ENCODE data around the gene TLR5. TPM values are rescaled to one million over a fixed set of nuclear protein-coding genes. Genes with fewer than 3 reads are reported as not detected.
A peak's percentile ranks its signal among the peaks of the same experiment; 100 is the strongest.

Gene TLR5
- total RNA-seq, 4 donors from 2014 or later: 2.8 to 8.3 (median 6.1) TPM

DNA sequence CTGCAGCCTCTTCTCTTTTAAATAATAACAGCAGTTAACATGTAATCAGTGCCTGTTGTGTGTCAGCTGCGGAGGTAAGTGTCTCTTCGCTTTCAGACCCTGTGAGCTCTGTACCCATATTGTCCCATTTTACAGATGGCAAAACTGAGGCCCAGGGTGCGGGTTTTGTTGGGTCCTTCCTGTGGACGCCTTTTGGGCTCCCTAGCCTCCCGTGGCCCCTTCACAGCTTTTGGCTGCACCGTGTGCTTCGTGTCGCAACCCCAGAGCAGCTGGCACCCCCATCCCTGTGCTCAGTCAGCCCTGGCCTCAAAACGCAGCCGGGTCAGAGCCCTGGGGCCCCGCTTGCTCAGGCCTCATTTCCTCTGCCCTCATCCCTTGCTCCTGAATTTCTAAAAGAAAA lies 53.8 kb downstream of the TLR5 start:
- DNase-seq (ENCODE audit: extremely low spot score): no peak
- Histone ChIP-seq H3K4me3 (no peak overlapping the region), H3K9me3 (no peaks in the 10 kb centered on the region), H3K36me3 (no peaks in the 10 kb centered on the region), H3K27ac (replicated peaks in 1 of 4) (peak overlapping the region in 1 of 4 donors; percentile 46), H3K4me1 (peaks cover 4 to 60% (median 55%) of the 10 kb centered on the region in 4 donors), H3K27me3 (no peaks in the 10 kb centered on the region)
- TF ChIP-seq EP300 (IDR thresholded peaks at IDR 0.05) (no peak), POLR2AphosphoS5 (IDR thresholded peaks at IDR 0.05) (no peak), POLR2A (IDR thresholded peaks at IDR 0.05; ENCODE audit: low read depth) (no peak)
- TF ChIP-seq, protein P1, sequence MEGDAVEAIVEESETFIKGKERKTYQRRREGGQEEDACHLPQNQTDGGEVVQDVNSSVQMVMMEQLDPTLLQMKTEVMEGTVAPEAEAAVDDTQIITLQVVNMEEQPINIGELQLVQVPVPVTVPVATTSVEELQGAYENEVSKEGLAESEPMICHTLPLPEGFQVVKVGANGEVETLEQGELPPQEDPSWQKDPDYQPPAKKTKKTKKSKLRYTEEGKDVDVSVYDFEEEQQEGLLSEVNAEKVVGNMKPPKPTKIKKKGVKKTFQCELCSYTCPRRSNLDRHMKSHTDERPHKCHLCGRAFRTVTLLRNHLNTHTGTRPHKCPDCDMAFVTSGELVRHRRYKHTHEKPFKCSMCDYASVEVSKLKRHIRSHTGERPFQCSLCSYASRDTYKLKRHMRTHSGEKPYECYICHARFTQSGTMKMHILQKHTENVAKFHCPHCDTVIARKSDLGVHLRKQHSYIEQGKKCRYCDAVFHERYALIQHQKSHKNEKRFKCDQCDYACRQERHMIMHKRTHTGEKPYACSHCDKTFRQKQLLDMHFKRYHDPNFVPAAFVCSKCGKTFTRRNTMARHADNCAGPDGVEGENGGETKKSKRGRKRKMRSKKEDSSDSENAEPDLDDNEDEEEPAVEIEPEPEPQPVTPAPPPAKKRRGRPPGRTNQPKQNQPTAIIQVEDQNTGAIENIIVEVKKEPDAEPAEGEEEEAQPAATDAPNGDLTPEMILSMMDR (IDR thresholded peaks at IDR 0.05): no peak
- WGBS: 95% methylated on average over 11 of the region's 11 CpGs
- intact Hi-C loops (cut with DNase I): loop anchor here (5.0 kb wide), 1 partner anchor 33 kb away; no protein-coding TSS in a partner anchor

DNA sequence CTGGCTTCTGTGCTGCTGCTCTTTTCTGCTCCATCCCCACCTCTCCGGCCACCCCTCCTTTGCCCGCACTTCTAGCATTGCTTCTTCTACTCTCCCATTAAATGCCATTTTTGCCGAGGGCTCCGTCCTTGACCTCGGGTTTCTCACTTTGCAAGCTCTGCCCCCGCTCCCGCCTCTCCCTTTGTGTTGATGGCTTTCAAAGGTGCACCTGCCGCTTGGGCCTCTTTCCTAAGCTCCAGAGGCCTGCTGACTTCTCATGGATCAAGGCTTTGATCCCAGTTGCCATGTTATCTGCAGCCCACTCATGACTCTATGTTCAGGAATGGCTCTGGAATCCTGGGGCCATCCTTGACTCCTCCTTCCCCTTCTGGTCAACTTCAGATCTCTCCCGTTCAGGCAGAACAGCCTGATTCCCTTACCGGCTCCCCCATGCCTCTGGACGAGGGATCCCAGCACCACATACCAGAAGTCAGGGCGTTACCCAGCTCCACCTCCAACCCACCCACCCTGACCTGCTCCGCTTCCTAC lies 54.3 kb downstream of the TLR5 start:
- Histone ChIP-seq H3K9me3 (no peaks in the 10 kb centered on the region), H3K4me3 (no peak overlapping the region), H3K36me3 (no peaks in the 10 kb centered on the region), H3K27me3 (no peaks in the 10 kb centered on the region), H3K4me1 (peaks cover 4 to 64% (median 60%) of the 10 kb centered on the region in 4 donors), H3K27ac (replicated peaks in 1 of 4) (no peak overlapping the region)
- TF ChIP-seq EP300 (IDR thresholded peaks at IDR 0.05) (no peak), POLR2AphosphoS5 (IDR thresholded peaks at IDR 0.05) (no peak), POLR2A (IDR thresholded peaks at IDR 0.05; ENCODE audit: low read depth) (no peak)
- TF ChIP-seq, protein P1 (IDR thresholded peaks at IDR 0.05): no peak
- intact Hi-C loops (cut with DNase I): loop anchor here (5.0 kb wide), 1 partner anchor 34 kb away; no protein-coding TSS in a partner anchor
- WGBS: 91% methylated on average over 13 of the region's 13 CpGs
- no peak for DNase-seq (ENCODE audit: extremely low spot score)

DNA sequence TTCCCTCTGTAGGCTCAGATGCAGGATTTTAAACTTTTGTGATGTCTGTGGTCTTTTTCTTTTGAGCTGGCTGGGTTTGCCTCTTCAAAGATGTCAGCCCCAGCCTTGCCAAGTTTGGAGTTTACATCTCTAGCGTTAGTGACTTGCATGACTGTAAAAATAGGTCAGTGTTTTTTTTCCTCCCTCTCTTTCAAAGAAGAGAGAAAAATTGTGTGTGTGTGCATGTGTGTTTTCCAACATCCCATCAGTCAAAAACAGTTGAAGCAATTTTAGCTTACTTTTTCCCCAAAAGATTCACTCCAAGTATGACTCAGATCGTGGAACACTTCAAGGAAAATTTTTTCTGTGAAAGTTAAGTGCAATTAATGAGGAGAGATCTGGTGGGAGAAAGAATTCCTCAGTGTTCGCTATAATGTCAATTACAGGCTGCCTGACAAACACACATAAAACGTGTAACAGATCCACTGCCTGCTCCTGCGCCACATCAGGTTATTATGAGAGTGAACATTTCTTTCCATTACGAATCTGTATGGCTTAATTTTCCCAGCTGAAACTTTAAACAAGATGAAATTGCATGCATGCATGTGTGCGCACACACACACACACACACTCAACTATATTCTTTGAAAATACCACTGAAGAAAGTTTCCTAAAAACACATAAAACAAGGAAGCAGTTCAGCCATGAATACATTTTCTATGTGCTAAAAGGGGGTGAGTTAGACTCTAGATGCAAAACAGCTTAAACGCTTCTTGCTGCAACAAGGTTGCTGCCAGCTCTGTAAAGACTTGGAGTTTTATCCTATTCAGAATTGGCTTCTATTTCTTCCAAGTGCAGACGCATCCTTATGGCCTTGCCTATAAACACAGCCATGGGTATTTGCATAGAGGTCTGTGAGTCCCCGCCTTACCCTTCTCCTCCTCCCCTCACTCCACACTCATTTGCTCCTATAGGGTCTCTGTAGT lies 55.5 kb downstream of the TLR5 start:
- Histone ChIP-seq H3K4me3 (peak overlapping the region; percentile 7 to 30 (median 20)), H3K27me3 (no peaks in the 10 kb centered on the region), H3K27ac (replicated peaks in 1 of 4) (peak overlapping the region; percentile 71 to 78 (median 74)), H3K9me3 (no peaks in the 10 kb centered on the region), H3K36me3 (no peaks in the 10 kb centered on the region), H3K4me1 (peaks cover 4 to 68% (median 64%) of the 10 kb centered on the region in 4 donors)
- DNase-seq (ENCODE audit: extremely low spot score): no peak
- 37% methylated on average over 10 of the region's 10 CpGs for WGBS
- intact Hi-C loops (cut with DNase I): loop anchor here (5.0 kb wide), 1 partner anchor 35 kb away; no protein-coding TSS in a partner anchor
- TF ChIP-seq EP300 (IDR thresholded peaks at IDR 0.05): no peak
- TF ChIP-seq, protein P1 (IDR thresholded peaks at IDR 0.05): no peak
- peak in 1 of 2 donors; percentile 29 for TF ChIP-seq POLR2AphosphoS5 (IDR thresholded peaks at IDR 0.05)

DNA sequence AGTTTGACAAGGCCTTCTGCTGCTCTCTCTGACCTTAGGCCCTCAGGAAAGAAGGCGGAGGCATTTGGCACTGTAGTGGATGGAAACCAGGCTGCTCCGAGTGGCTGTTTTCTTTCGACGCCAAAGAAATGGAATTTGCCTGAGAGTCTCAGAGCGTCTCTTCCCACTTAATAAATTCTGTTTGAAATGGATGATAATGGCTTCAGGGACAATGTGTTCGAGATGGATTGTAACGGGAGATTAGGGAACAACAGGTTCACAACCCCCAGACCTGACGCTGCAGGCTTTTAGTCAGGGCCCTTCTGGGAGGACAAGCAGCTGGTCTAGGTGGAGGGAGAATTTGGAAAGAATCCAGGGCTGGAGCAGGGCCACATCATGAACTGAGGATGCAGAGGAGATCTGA lies 58.6 kb downstream of the TLR5 start:
- H3K4me1 ChIP-seq: peaks cover 4 to 71% (median 65%) of the 10 kb centered on the region in 4 donors
- 45% methylated on average over 8 of the region's 8 CpGs for WGBS
- no peak for DNase-seq (ENCODE audit: extremely low spot score)
- H3K4me3 ChIP-seq: no peak overlapping the region
- intact Hi-C loops (cut with DNase I): no loop called here
- H3K27me3 ChIP-seq: no peaks in the 10 kb centered on the region
- TF ChIP-seq, protein P1 (IDR thresholded peaks at IDR 0.05): no peak
- peak; percentile 47 to 82 for TF ChIP-seq POLR2AphosphoS5 (IDR thresholded peaks at IDR 0.05)
- H3K36me3 ChIP-seq: no peaks in the 10 kb centered on the region
- no peaks in the 10 kb centered on the region for H3K9me3 ChIP-seq
- peak overlapping the region; percentile 57 to 78 (median 74) for H3K27ac ChIP-seq (replicated peaks in 1 of 4)
